IPS DF 4.7 (cell line): ENCODE measurements around the gene ARHGAP30.
A peak's percentile ranks its signal among the peaks of the same experiment; 100 is the strongest.
"Not testable (repeated sequence)": the region's sequence is repeated elsewhere in the genome, so short reads cannot be mapped to it uniquely, and the experiment has no call there.

Source experiments
- DNase-seq: peaks from one replicate; pipeline ENCODE4 v3.0.0-alpha.2; 2013; ENCODE audit warnings: low spot score; ENCODE audit errors: extremely low read depth

Gene ARHGAP30

GRCh38 chr1:161039154-161039545 is 30.5 kb downstream of the ARHGAP30 start:
- DNase-seq, result no peak

- no peak for DNase-seq
These were observed 31.1 kb downstream of the ARHGAP30 start, which contains the start of gene TSTD1 for GRCh38 chr1:161038523-161039153. Gene TSTD1 (minus strand): TSS chr1:161038964. CDS start chr1:161038889, 75 bp downstream.

GRCh38 chr1:161037661-161038522 is 31.8 kb downstream of the ARHGAP30 start:
- DNase-seq, result no peak

GRCh38 chr1:161033751-161034150 is 35.9 kb downstream of the ARHGAP30 start:
- no peak for DNase-seq

DNA sequence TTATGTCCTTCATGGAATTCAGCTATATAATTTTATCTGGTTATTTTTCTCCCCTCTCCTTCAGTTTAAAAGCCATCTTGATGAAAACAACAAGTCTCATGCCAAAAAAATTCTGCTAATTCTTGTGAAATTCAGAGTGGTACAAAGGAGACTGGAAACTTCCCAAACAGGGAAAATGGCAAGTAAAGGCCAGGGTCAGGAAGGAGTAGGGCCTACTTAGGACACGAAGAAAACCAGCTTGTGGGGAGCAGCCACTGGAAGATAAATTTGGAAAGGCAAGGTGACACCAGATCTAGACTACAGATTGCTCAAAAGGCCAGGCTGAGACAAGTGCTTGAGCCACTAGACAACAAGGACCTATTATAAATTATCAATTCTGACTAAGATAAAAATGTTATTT is 37.3 kb downstream of the ARHGAP30 start:
- no peak for DNase-seq

GRCh38 chr1:161031874-161032273 is 37.8 kb downstream of the ARHGAP30 start:
- no peak for DNase-seq

DNA sequence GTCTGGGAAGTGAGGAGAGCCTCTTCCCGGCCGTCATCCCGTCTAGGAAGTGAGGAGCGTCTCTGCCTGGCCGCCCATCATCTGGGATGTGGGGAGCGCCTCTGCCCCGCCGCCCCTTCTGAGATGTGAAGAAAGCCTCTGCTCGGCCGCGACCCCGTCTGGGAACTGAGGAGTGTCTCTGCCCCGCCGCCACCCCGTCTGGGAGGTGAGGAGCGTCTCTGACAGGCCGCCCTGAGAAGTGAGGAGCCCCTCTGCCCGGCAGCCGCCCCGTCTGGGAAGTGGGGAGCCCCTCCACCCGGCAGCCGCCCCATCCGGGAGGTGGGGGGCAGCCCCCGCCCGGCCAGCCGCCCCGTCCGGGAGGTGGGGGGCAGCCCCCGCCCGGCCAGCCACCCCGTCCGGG is 40.2 kb downstream of the ARHGAP30 start:
- DNase-seq, result not testable (repeated sequence)

DNA sequence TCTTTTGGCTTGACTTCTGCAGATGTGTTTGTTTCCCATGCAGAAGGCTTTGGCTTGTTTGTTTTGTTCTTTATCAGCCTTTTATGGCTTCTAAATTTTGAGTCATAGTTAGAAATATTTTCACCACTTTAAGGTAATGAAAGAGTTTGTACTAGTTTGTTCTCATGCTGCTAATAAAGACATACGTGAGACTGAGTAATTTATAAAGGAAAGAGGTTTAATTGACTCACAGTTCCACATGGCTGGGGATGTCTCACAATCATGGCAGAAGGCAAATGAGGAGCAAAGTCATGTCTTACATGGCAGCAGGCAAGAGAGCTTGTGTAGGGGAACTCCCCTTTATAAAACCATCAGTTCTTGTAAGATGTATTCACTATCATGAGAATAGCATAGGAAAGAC is 42.7 kb downstream of the ARHGAP30 start:
- DNase-seq, result not testable (repeated sequence)

- DNase-seq, result not testable (repeated sequence)
These were observed 47.3 kb downstream of the ARHGAP30 start for GRCh38 chr1:161022432-161022831.

GRCh38 chr1:161021970-161022353 is 47.7 kb downstream of the ARHGAP30 start:
- DNase-seq, result no peak

DNA sequence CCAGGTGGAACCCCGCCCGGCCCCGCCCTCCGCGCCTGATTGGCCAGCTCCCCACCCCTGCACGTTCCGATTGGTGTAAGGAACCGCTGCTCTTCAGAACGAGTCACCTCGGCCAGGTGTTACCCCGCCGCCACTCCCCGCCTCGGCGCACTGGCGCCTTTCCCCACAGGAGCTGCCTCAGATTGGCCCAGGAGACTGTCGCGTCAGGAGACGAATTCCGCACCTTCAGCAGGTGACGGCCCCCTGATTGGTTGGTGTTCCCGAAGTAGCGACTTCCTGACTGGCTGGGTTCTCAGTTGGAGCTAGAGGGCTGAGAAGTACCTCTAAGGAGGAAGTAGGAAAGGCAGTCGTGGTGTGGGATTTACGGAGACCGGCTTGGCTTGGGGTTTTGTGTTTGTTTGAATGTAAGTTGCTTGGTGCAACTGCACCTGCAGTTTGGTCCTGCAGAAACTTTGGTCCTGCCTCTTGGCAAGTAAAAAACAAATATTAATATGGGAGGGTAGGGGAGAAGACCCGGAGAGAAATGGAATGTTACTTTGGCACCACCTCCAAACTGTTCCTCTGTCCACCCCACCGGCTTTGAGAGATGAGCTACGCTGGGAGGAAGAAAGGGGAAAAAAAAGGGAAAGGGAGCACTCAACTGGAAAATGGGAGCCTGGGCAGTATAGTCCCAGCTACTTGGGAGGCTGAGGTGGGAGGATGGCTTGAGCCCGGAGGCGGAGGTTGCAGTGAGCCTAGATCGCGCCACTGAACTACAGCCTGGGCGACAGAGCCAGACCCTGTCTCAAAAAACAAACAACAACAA is 48.3 kb downstream of the ARHGAP30 start:
- peak; percentile 99 for DNase-seq

DNA sequence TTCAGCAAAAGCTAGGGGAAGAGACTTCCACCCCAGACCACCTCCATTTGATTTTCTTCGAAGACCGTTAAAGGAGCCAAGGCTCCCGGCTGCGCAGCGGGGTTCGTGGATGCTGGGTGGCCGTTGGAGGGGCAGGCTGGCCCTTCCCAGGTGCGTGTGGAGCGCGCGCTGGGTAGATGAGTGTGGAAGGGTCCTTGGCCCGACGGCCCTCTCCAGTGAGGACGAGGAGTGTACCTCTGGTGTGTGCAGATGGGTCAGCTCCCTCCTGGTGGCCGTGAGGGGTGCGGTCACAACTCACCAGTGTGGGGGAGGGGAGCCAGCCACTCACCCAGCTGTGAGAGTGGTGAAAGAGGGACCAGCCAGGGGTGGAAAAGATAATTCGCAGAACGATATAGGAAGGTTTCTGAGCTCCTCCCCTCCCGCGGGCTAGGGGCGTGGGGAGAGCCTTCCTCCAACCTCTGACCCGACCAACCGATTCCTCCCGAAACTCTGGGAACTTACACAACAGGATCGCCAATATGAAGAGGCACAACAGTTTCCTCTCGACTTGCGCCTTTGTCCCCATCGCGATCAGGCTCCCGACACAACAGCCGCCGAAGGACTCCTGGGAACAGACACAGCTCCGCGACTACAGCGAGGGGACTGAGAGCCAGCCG is 49.1 kb downstream of the ARHGAP30 start, which contains the start of gene F11R:
TSS of gene F11R (minus strand) at position 644 of the 656 bp plus-strand sequence. CDS start at position 565, 79 bp downstream.
- no peak for DNase-seq

DNA sequence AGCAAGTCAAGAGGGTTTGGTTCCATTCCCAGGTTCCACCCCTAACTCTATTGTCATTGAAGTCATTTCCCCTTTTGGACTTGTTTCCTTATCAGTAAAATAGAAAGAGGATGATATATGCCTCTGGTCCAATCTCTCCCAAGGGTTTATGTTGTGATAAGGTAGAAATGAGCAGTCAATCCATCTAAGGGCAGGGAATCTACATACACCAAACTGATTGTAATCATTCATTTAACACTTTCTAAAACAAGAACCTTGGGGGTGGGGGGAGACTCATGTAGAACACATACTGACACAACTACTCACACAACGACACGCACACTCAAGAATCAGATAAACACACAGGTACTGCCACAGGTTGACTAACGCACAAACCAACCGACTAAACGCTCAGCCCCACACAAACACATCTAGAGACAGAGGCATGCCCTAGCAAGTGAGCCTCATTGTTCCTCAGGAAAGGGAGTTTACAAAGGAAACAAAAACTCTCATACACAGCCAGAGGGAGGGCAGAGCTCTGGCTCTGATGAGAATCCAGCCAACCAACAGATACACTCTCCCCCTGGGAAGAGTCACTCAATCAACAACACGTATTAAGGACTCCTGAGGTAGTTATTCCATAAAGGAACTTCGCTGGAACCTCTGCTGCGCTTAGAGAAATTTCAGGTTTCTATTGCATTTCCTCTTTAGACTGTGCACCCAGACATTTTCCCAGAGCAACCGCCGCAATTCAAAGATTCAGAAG is 49.8 kb downstream of the ARHGAP30 start:
- DNase-seq, result no peak

DNA sequence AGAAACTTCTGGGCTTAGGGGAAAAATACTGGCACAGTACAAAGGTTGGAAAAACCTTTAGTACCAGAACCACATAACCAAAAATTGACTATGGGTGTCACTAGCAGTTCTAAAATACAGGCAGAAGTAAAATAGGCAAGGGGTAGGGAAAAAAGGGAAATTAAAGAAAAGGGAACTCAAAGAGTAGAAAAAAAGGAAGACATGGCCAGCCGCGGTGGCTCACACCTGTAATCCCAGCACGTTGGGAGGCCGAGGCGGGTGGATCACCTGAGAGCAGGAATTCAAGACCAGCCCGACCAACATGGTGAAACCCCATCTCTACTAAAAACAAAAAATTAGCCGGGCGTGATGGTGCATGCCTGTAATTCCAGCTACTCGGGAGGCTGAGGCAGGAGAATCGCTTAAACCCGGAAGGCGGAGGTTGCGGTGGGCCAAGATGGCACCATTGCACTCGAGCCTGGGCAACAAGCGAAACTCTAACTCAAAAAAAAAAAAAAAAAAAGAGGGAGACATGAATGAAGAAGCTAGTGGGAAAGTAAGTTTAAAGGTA is 50.5 kb downstream of the ARHGAP30 start:
- not testable (repeated sequence) for DNase-seq

DNA sequence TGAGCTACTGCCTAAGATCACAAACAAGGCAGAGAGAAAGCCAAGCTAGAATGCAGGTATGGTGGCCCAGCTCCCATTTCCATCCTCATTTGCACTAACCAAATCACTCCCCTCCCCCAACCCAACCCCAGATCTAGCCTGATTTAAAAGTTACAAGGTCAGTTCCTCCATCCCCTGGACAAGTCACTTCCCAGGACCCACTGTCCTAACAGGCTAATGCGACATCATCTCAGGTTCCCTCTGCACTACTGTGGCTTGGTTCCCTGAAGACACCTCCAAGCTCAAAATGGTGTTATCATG is 51.1 kb downstream of the ARHGAP30 start:
- DNase-seq, result no peak

GRCh38 chr1:161017756-161018630 is 51.7 kb downstream of the ARHGAP30 start:
- DNase-seq, result no peak

- DNase-seq, result not testable (repeated sequence)
These were observed 52.5 kb downstream of the ARHGAP30 start for GRCh38 chr1:161017181-161017580.

DNA sequence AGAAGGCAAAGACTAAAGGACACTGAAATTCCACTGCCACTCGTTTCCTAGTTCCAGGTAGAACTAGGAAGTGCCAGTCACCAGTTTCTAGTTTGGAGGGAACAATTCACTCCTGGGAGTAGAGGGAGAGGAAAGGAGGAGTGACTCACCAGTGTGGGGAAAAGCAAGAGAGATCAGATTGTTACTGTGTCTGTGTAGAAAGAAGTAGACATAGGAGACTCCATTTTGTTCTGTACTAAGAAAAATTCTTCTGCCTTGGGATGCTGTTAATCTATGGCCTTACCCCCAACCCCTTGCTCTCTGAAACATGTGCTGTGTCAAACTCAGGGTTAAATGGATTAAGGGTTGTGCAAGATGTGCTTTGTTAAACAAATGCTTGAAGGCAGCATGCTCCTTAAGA is 53.0 kb downstream of the ARHGAP30 start:
- not testable (repeated sequence) for DNase-seq

DNA sequence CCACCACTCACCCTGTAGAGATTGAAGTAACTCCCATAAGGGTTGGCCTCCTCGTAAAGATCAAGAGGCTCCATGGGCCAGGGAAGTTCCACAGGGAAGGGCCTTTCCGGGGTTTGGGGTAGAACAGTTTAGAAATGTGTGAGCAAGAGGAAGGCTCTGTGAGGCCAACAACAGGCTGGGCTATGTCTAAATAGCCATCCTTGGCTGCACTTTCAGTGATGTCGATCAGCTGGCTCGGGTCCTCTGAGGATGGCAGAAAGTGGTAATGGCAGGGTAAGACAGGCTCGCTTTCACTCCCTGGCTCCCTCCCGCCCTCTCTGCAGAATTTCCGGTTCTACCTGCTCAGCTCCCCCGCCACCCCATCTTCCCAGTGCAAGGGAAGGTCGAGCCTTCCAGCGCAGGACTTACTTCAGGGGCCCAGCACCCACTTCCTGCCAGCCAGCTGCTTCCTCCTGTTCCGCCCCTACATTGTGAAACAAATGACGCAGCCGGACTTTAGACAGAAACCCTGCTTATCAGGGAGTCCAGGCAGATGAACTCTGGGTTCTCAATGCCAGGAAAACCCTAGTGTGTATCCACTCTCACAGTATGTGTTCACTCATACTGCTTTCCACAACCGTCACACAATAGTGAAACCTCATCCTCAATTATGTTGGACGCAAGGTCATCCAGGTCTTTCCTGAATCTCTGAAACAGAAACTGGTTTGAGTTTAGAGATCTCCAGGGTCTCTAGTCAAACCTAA is 56.0 kb downstream of the ARHGAP30 start:
- no peak for DNase-seq
